ENCODE data around the gene AP1G2. TPM values are rescaled to one million over a fixed set of nuclear protein-coding genes. Genes with fewer than 3 reads are reported as not detected.
A peak's percentile ranks its signal among the peaks of the same experiment; 100 is the strongest.

AP1G2 gene
- total and polyA plus RNA-seq, 2 of the 13 experiments (the other 11 are each of a cell fraction or from before 2014, with no cell fraction given): 96.9 to 611 TPM

GRCh38 chr14:23567186-23568020 lies at the start of gene AP1G2 (continued):
- TF ChIP-seq ZNF317 (CRISPR knock-in tag; IDR thresholded peaks at IDR 0.05): peak; percentile 78; the same call in 1 of the 2 replicates
- TF ChIP-seq PRDM4 (CRISPR knock-in tag; IDR thresholded peaks at IDR 0.05; ENCODE audit: borderline replicate concordance): peak; percentile 93; the same call in 1 of the 2 replicates
- no peak for TF ChIP-seq MTA3 (CRISPR knock-in tag; IDR thresholded peaks at IDR 0.05)
- no peak for TF ChIP-seq POLR2AphosphoS2 (IDR thresholded peaks at IDR 0.05; ENCODE audit: low read depth, low read length)
- TF ChIP-seq KDM4B (CRISPR knock-in tag; IDR thresholded peaks at IDR 0.05): peak; percentile 92
- TF ChIP-seq KDM2A (CRISPR knock-in tag; IDR thresholded peaks at IDR 0.05; ENCODE audit: borderline replicate concordance, low read depth): peak; percentile 94
- TF ChIP-seq SOX6 (IDR thresholded peaks at IDR 0.05): no peak
- peak; percentile 72; the same call in 1 of the 2 replicates for TF ChIP-seq SOX6 (CRISPR knock-in tag; IDR thresholded peaks at IDR 0.05)
- peak; percentile 61; the same call in 1 of the 2 replicates for TF ChIP-seq GMEB2 (CRISPR knock-in tag; IDR thresholded peaks at IDR 0.05; ENCODE audit: low read depth)
- peak; percentile 86 for TF ChIP-seq HNRNPLL (IDR thresholded peaks at IDR 0.05; ENCODE audit: low read depth, low read length, poor library complexity, severe bottlenecking)
- TF ChIP-seq ZEB1 (IDR thresholded peaks at IDR 0.05; ENCODE audit: insufficient replicate concordance, low read depth): no peak
- no peak for TF ChIP-seq TBX3 (IDR thresholded peaks at IDR 0.05; ENCODE audit: borderline replicate concordance)
- TF ChIP-seq TOE1 (CRISPR knock-in tag; IDR thresholded peaks at IDR 0.05): peak; percentile 93
- TF ChIP-seq SOX13 (IDR thresholded peaks at IDR 0.05): no peak
- TF ChIP-seq SOX13 (CRISPR knock-in tag; conservative IDR thresholded peaks at IDR 0.05 in 1 of 2, IDR thresholded peaks at IDR 0.05 in 1 of 2): peak in 1 of 2 experiments; percentile 51; a peak in 1 of 4 replicates
- TF ChIP-seq SMAD3 (CRISPR knock-in tag; IDR thresholded peaks at IDR 0.05): peak; percentile 84; the same call in 1 of the 2 replicates
- TF ChIP-seq EHMT2 (IDR thresholded peaks at IDR 0.05; ENCODE audit: borderline replicate concordance, low read depth, low read length): no peak
- peak; percentile 67 for TF ChIP-seq FOXP4 (CRISPR knock-in tag; IDR thresholded peaks at IDR 0.05)
- peak; percentile 95 for TF ChIP-seq ZNF331 (CRISPR knock-in tag; IDR thresholded peaks at IDR 0.05)
- TF ChIP-seq NPAS2 (CRISPR knock-in tag; IDR thresholded peaks at IDR 0.05; ENCODE audit: borderline replicate concordance): no peak
- TF ChIP-seq DPF2 (CRISPR knock-in tag; IDR thresholded peaks at IDR 0.05; ENCODE audit: borderline replicate concordance, low read depth): no peak; the same call in 1 of the 2 replicates
- TF ChIP-seq ZNF562 (CRISPR knock-in tag; IDR thresholded peaks at IDR 0.05; ENCODE audit: borderline replicate concordance): no peak
- peak; percentile 93 for TF ChIP-seq ZNF589 (CRISPR knock-in tag; conservative IDR thresholded peaks at IDR 0.05)
